GM08714 (cell line): ENCODE data around the gene RIMBP3C.
"Not testable (repeated sequence)": the region's sequence is repeated elsewhere in the genome, so short reads cannot be mapped to it uniquely, and the experiment has no call there.

ENCODE experiments used
- H3K4me3 ChIP-seq: fragments of 200-500 bp; sonication (Bioruptor generic); 2 replicates; pipeline ENCODE4 v1.5.1; 2014; ENCODE audit warnings: mild to moderate bottlenecking, low read length, inconsistent platforms
- ZNF274 ChIP-seq: IDR thresholded peaks from 2 replicates; pipeline ENCODE4 v1.6.1; 2012; ENCODE audit warnings: mild to moderate bottlenecking, low read depth, low read length

The RIMBP3C gene

DNA sequence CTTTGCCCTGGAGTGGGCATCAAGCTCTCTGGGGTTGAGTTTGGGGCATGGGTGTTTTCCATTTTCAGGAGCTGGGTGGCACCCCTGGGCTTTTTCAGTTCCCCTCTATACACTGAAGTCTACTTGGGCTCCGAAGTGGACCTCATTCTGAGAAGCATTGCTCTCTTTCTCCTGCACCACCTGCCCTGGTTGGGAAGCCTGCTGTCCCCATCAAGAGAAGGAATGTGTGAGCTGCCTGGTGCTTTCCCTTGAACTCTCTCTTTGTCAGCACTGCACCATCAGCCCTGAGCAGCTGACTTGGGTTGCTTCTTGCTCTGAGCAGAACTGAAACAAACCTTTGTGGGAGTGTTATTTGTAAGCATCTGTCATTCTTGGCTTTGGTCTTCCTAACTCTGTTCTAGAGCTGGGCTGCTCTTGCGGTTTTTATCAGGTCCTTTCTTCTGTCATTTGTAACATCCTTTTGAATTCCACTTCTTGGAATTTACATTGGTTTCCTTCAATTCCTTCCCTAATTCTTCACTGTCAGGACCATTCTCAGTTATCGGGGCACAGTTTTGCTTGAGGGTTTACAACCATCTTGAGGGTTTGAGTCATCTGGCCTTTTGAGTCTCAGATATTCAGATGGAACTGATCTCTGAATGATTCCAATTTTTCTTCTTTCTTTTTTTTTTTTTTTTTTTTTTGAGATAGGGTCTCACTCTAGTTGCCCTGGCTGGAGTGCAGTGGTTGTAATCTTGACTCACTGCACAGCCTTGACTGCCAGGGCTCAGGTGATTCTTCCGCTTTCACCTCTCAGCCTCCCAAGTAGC, 36.7 kb upstream of the RIMBP3C start:
- H3K4me3 ChIP-seq, result no peak overlapping the region
- no peak for TF ChIP-seq ZNF274

DNA sequence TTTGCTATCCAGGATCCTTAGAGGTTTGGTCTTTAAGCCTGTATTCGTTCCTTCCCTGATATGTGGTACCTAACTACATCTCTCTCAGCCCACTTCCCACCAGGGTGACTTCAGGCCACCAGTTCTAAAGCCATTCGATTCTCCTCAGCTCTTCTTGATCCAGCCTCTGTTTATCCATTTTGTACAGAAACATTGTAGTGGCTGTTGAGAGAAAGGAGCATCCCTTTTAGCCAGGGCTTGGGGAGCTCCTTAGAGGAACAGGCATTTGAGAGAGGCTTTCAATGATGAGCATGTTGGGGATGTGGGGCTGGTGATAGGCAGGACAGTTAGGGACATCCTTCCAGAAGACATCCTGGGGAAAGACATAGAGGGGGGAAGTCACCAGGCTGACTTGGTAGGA, 34.1 kb upstream of the RIMBP3C start:
- H3K4me3 ChIP-seq, result no peak overlapping the region
- no peak for TF ChIP-seq ZNF274

DNA sequence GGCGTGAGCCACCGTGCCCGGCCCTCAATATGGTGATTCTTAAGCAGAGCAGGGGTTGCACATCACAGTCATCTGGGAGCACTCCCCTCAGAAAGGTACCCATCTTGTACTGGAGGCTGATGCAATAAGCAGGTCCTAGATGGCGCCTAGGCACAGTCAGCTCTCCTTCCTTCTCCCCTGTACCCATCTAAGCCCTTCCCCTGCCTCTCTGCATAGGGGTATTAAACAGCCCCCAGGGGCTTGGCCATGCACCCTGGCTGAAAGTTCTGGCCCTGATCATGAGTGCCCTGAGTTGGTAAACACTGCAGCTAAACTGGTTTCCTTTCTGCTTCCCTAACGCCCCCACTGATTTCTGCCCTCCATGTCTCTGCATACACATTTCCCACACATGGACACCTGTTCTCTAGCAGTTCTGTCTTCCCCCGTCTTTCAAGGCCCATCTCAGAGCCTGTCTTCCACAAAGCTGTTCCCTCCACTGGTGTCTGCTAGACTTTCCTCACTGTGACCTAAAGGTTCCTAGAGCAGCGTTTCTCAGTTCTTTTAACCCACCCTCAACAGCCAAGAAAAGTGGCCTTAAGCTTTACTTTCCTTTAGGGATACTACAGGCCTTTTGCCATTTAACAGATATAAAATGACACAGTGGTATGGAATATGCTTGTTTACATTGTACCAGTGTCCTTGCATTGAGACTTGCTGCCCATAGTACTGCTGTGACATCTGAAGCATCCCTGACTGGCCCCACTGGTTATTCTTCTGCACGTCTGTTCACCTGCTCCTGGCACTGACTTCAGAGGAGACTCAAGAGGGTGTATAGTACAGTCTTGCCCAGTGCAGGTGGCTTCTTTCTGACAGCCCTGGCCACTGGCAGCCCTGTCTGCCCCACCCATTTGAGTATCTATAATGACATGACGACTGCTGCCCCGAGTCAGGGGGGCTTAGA, 31.8 kb upstream of the RIMBP3C start:
- TF ChIP-seq ZNF274, result no peak
- H3K4me3 ChIP-seq, result no peak overlapping the region

- H3K4me3 ChIP-seq, result not testable (repeated sequence)
Observed at GRCh38 chr22:21581009-21581713, 29.9 kb upstream of the RIMBP3C start.

- not testable (repeated sequence) for H3K4me3 ChIP-seq
Observed at GRCh38 chr22:21580623-21581007, 29.4 kb upstream of the RIMBP3C start.

- H3K4me3 ChIP-seq, result no peak overlapping the region
- no peak for TF ChIP-seq ZNF274
Observed at GRCh38 chr22:21579474-21579851, 28.2 kb upstream of the RIMBP3C start.

DNA sequence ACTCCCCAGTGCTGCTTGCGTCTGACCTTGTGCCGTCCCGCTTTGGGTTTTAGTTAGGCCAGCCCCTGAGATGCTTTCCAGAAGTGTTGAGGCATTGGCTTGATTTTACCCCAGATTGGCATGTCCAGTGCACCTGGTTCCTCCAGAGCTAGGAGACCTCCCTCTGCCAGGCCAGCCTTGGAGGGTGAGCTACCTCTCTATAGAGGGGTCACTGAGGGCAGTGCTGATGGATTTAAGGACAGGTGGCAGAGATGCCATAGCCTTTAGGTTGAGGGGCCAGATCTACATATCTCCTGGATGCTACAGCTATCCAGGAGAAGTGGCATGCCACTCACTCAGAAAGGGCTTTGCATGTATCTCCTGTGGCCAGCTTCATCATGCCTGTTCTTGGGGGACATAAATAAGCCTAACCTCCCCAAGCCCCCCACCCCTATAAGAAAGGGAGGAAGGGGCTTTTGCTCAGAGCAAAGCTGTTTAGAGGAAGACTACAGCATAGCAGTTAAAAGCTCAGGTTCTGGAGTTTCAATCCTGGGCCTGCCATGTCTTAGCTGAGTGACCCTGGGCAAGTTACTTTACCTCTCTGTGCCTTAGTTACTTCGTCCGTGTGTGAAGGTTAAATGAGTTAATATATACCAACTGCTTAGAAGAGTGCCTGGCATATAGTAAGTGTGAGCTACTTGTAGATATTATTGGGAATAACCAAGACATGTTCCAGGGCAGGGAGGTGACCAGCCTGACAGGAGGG, 22.7 kb upstream of the RIMBP3C start:
- TF ChIP-seq ZNF274, result no peak
- H3K4me3 ChIP-seq, result no peak overlapping the region

- TF ChIP-seq ZNF274, result no peak
- no peak overlapping the region for H3K4me3 ChIP-seq
Observed at GRCh38 chr22:21573293-21573734, 22.1 kb upstream of the RIMBP3C start.

DNA sequence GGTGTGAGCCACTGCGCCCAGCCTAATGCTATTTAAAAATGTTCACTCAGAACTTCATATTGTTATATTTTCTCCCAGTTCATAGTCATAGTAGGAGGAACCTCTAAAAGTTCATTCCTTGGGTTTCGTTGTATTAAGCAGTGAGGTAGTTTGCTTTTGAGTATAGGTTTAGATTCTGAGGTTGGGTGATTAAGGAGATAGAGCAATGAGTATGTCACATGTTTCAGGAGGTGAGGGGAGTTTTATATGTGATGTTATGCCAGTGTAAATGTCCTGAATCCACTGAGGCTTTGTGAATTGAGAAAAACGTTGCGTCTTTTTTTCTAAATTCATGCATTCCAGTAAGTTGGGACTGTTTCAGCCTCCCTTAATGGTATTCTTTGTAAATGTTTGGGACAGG, 20.4 kb upstream of the RIMBP3C start:
- TF ChIP-seq ZNF274, result no peak
- no peak overlapping the region for H3K4me3 ChIP-seq

DNA sequence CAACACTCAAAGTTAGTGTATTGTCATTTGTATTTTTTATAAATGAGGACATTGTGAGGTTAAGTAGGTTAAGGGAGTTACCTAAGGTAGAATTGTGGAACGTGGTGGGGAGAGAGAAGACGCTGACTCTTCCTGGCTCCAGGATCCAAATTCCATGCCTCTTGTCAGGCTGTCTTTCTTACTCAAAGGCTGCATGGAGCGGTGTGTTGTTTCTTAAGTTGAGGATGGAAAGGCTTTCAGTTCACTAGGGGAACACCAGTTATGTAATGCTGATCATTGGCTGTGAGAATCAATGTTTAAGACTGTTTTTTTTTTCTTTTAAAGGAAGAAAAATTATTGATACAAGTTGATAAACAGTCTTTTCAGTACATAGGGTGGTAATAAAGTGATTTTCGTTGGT, 19.1 kb upstream of the RIMBP3C start:
- 0 out of 2 replicates have a peak overlapping the region, but pooled peaks have one; percentile 11 for H3K4me3 ChIP-seq
- no peak for TF ChIP-seq ZNF274

GRCh38 chr22:21569459-21570170, 18.4 kb upstream of the RIMBP3C start:
- no peak for TF ChIP-seq ZNF274
- peak overlapping the region; percentile 87 for H3K4me3 ChIP-seq

- H3K4me3 ChIP-seq, result peak overlapping the region; percentile 87
Observed at GRCh38 chr22:21569076-21569427, 17.8 kb upstream of the RIMBP3C start.

GRCh38 chr22:21568347-21569075, 17.2 kb upstream of the RIMBP3C start:
- no peak for TF ChIP-seq ZNF274
- peak overlapping the region; percentile 87 for H3K4me3 ChIP-seq
